ENCODE results near the gene TMTC2.

The TMTC2 gene

GRCh38 chr12:82971584-82971983 is 284.9 kb downstream of the TMTC2 start:
- H3K4me3 ChIP-seq (ENCODE audit: extremely low read depth, insufficient read depth, low read length, poor library complexity, severe bottlenecking) = no peak overlapping the region
- H3K9me3 ChIP-seq (ENCODE audit: control insufficient read depth, low read length) = no peaks in the 10 kb centered on the region
- no CpG with 5 or more reads among the region's 4 CpGs for WGBS, 2 experiments (ENCODE audit: insufficient coverage in 2 of 2)
- H3K4me1 ChIP-seq (ENCODE audit: control insufficient read depth, insufficient read depth, low read length, poor library complexity, severe bottlenecking) = no peaks in the 10 kb centered on the region
- H3K36me3 ChIP-seq (ENCODE audit: control insufficient read depth, insufficient read depth, low read length) = no peaks in the 10 kb centered on the region
- H3K27ac ChIP-seq (ENCODE audit: low read depth, low read length, severe bottlenecking) = no peak overlapping the region

GRCh38 chr12:82972624-82973023 is 285.9 kb downstream of the TMTC2 start:
- no peaks in the 10 kb centered on the region for H3K36me3 ChIP-seq (ENCODE audit: control insufficient read depth, insufficient read depth, low read length)
- 63 to 100% methylated on average over 1 of the region's 3 CpGs for WGBS, 2 experiments (ENCODE audit: insufficient coverage in 2 of 2)
- no peak overlapping the region for H3K27ac ChIP-seq (ENCODE audit: low read depth, low read length, severe bottlenecking)

GRCh38 chr12:82973592-82973991 is 286.9 kb downstream of the TMTC2 start:
- Histone ChIP-seq H3K9me3 (ENCODE audit: control insufficient read depth, low read length) (no peaks in the 10 kb centered on the region), H3K4me1 (ENCODE audit: control insufficient read depth, insufficient read depth, low read length, poor library complexity, severe bottlenecking) (no peaks in the 10 kb centered on the region), H3K27ac (ENCODE audit: low read depth, low read length, severe bottlenecking) (no peak overlapping the region), H3K4me3 (ENCODE audit: extremely low read depth, insufficient read depth, low read length, poor library complexity, severe bottlenecking) (no peak overlapping the region), H3K36me3 (ENCODE audit: control insufficient read depth, insufficient read depth, low read length) (no peaks in the 10 kb centered on the region)
- no CpG with 5 or more reads among the region's 3 CpGs for WGBS, 2 experiments (ENCODE audit: insufficient coverage in 2 of 2)

More at GRCh38 chr12:82972624-82973023, 285.9 kb downstream of the TMTC2 start:
- Histone ChIP-seq H3K4me1 (ENCODE audit: control insufficient read depth, insufficient read depth, low read length, poor library complexity, severe bottlenecking) (no peaks in the 10 kb centered on the region), H3K4me3 (ENCODE audit: extremely low read depth, insufficient read depth, low read length, poor library complexity, severe bottlenecking) (no peak overlapping the region), H3K9me3 (ENCODE audit: control insufficient read depth, low read length) (no peaks in the 10 kb centered on the region)

GRCh38 chr12:82981150-82981549 is 294.4 kb downstream of the TMTC2 start:
- no peaks in the 10 kb centered on the region for H3K9me3 ChIP-seq (ENCODE audit: control insufficient read depth, low read length)
- H3K4me3 ChIP-seq (ENCODE audit: extremely low read depth, insufficient read depth, low read length, poor library complexity, severe bottlenecking) = no peak overlapping the region
- no peaks in the 10 kb centered on the region for H3K4me1 ChIP-seq (ENCODE audit: control insufficient read depth, insufficient read depth, low read length, poor library complexity, severe bottlenecking)
- no CpG with 5 or more reads among the region's 1 CpG for WGBS, 2 experiments (ENCODE audit: insufficient coverage in 2 of 2)
- no peak overlapping the region for H3K27ac ChIP-seq (ENCODE audit: low read depth, low read length, severe bottlenecking)
- no peaks in the 10 kb centered on the region for H3K36me3 ChIP-seq (ENCODE audit: control insufficient read depth, insufficient read depth, low read length)

GRCh38 chr12:82994117-82994516 is 307.4 kb downstream of the TMTC2 start:
- Histone ChIP-seq H3K36me3 (ENCODE audit: control insufficient read depth, insufficient read depth, low read length) (no peaks in the 10 kb centered on the region), H3K4me1 (ENCODE audit: control insufficient read depth, insufficient read depth, low read length, poor library complexity, severe bottlenecking) (no peaks in the 10 kb centered on the region), H3K4me3 (ENCODE audit: extremely low read depth, insufficient read depth, low read length, poor library complexity, severe bottlenecking) (no peak overlapping the region), H3K9me3 (ENCODE audit: control insufficient read depth, low read length) (no peaks in the 10 kb centered on the region), H3K27ac (ENCODE audit: low read depth, low read length, severe bottlenecking) (no peak overlapping the region)
- WGBS, 2 experiments (ENCODE audit: insufficient coverage in 2 of 2) = 85 to 93% methylated on average over 8 to 9 of the region's 12 CpGs

- no peaks in the 10 kb centered on the region for H3K4me1 ChIP-seq (ENCODE audit: control insufficient read depth, insufficient read depth, low read length, poor library complexity, severe bottlenecking)
- H3K27ac ChIP-seq (ENCODE audit: low read depth, low read length, severe bottlenecking) = no peak overlapping the region
- no peaks in the 10 kb centered on the region for H3K9me3 ChIP-seq (ENCODE audit: control insufficient read depth, low read length)
- no peaks in the 10 kb centered on the region for H3K36me3 ChIP-seq (ENCODE audit: control insufficient read depth, insufficient read depth, low read length)
- no peak overlapping the region for H3K4me3 ChIP-seq (ENCODE audit: extremely low read depth, insufficient read depth, low read length, poor library complexity, severe bottlenecking)
These were observed 309.6 kb downstream of the TMTC2 start for GRCh38 chr12:82996168-82996812.

GRCh38 chr12:82998509-82998908 is 311.8 kb downstream of the TMTC2 start:
- no peaks in the 10 kb centered on the region for H3K36me3 ChIP-seq (ENCODE audit: control insufficient read depth, insufficient read depth, low read length)
- no peak overlapping the region for H3K27ac ChIP-seq (ENCODE audit: low read depth, low read length, severe bottlenecking)
- no peaks in the 10 kb centered on the region for H3K4me1 ChIP-seq (ENCODE audit: control insufficient read depth, insufficient read depth, low read length, poor library complexity, severe bottlenecking)
- no peak overlapping the region for H3K4me3 ChIP-seq (ENCODE audit: extremely low read depth, insufficient read depth, low read length, poor library complexity, severe bottlenecking)
- no peaks in the 10 kb centered on the region for H3K9me3 ChIP-seq (ENCODE audit: control insufficient read depth, low read length)

- Histone ChIP-seq H3K27ac (ENCODE audit: low read depth, low read length, severe bottlenecking) (no peak overlapping the region), H3K4me3 (ENCODE audit: extremely low read depth, insufficient read depth, low read length, poor library complexity, severe bottlenecking) (no peak overlapping the region), H3K4me1 (ENCODE audit: control insufficient read depth, insufficient read depth, low read length, poor library complexity, severe bottlenecking) (no peaks in the 10 kb centered on the region), H3K9me3 (ENCODE audit: control insufficient read depth, low read length) (no peaks in the 10 kb centered on the region), H3K36me3 (ENCODE audit: control insufficient read depth, insufficient read depth, low read length) (no peaks in the 10 kb centered on the region)
- no CpG with 5 or more reads among the region's 2 CpGs for WGBS, 2 experiments (ENCODE audit: insufficient coverage in 2 of 2)
These were observed 316.3 kb downstream of the TMTC2 start for GRCh38 chr12:83003026-83003425.

- no peak overlapping the region for H3K27ac ChIP-seq (ENCODE audit: low read depth, low read length, severe bottlenecking)
- peaks cover 13% of the 10 kb centered on the region for H3K36me3 ChIP-seq (ENCODE audit: control insufficient read depth, insufficient read depth, low read length)
- H3K4me3 ChIP-seq (ENCODE audit: extremely low read depth, insufficient read depth, low read length, poor library complexity, severe bottlenecking) = no peak overlapping the region
- 92 to 96% methylated on average over 2 to 5 of the region's 6 CpGs for WGBS, 2 experiments (ENCODE audit: insufficient coverage in 2 of 2)
- peaks cover 24% of the 10 kb centered on the region for H3K9me3 ChIP-seq (ENCODE audit: control insufficient read depth, low read length)
- H3K4me1 ChIP-seq (ENCODE audit: control insufficient read depth, insufficient read depth, low read length, poor library complexity, severe bottlenecking) = no peaks in the 10 kb centered on the region
These were observed 319.0 kb downstream of the TMTC2 start for GRCh38 chr12:83005534-83006197.

- peaks cover 21% of the 10 kb centered on the region for H3K36me3 ChIP-seq (ENCODE audit: control insufficient read depth, insufficient read depth, low read length)
- no peaks in the 10 kb centered on the region for H3K4me1 ChIP-seq (ENCODE audit: control insufficient read depth, insufficient read depth, low read length, poor library complexity, severe bottlenecking)
- no peak overlapping the region for H3K27ac ChIP-seq (ENCODE audit: low read depth, low read length, severe bottlenecking)
- 0 to 36% methylated on average over 1 to 2 of the region's 3 CpGs for WGBS, 2 experiments (ENCODE audit: insufficient coverage in 2 of 2)
- peaks cover 31% of the 10 kb centered on the region for H3K9me3 ChIP-seq (ENCODE audit: control insufficient read depth, low read length)
- no peak overlapping the region for H3K4me3 ChIP-seq (ENCODE audit: extremely low read depth, insufficient read depth, low read length, poor library complexity, severe bottlenecking)
These were observed 322.0 kb downstream of the TMTC2 start for GRCh38 chr12:83008703-83009102.

- H3K9me3 ChIP-seq (ENCODE audit: control insufficient read depth, low read length) = peaks cover 31% of the 10 kb centered on the region
These were observed 323.6 kb downstream of the TMTC2 start for GRCh38 chr12:83010169-83010804.

More at GRCh38 chr12:83010169-83010804, 323.6 kb downstream of the TMTC2 start:
- WGBS, 2 experiments (ENCODE audit: insufficient coverage in 2 of 2) = 0% methylated on average over 1 of the region's 4 CpGs
- H3K36me3 ChIP-seq (ENCODE audit: control insufficient read depth, insufficient read depth, low read length) = peaks cover 21% of the 10 kb centered on the region
- no peak overlapping the region for H3K27ac ChIP-seq (ENCODE audit: low read depth, low read length, severe bottlenecking)
- H3K4me3 ChIP-seq (ENCODE audit: extremely low read depth, insufficient read depth, low read length, poor library complexity, severe bottlenecking) = no peak overlapping the region
- no peaks in the 10 kb centered on the region for H3K4me1 ChIP-seq (ENCODE audit: control insufficient read depth, insufficient read depth, low read length, poor library complexity, severe bottlenecking)

Measured in mesodermal cell (in vitro differentiated cells).